Left ventricle myocardium superior (tissue), 1 donor: ENCODE measurements around the gene IFIT3. TPM values are rescaled to one million over a fixed set of nuclear protein-coding genes. Genes with fewer than 3 reads are reported as not detected.

Experiments used
- ATAC-seq: fragments of 200-7000 bp; cut with Tn5 transposase; one replicate; pipeline ENCODE4 v1.9.1; 2020; ENCODE audit warnings: mild to moderate bottlenecking, moderate library complexity
- DNase-seq: peaks from one replicate; pipeline ENCODE4 v3.0.0-alpha.2; 2020
- intact Hi-C: fragments of 100-400 bp; cut with micrococcal nuclease; formaldehyde crosslinking; loops from one replicate; pipeline ENCODE4 v1.11.0; 2022
- total RNA-seq: library from RNA; stranded (reverse); fragmentation: NEBNext Ultra II Directional; extraction: Animal tissue kit (Norgen Biotek cat#: 25700); gene quantifications from one replicate; pipeline ENCODE4 v1.2.1, GENCODE V29; 2021
- donor health status: DM: no; HTN: yes; CAD: no; lungs with severe emphysema.

The IFIT3 gene
- total RNA-seq, 1 donor from 2014 or later, result 8.8 TPM

DNA sequence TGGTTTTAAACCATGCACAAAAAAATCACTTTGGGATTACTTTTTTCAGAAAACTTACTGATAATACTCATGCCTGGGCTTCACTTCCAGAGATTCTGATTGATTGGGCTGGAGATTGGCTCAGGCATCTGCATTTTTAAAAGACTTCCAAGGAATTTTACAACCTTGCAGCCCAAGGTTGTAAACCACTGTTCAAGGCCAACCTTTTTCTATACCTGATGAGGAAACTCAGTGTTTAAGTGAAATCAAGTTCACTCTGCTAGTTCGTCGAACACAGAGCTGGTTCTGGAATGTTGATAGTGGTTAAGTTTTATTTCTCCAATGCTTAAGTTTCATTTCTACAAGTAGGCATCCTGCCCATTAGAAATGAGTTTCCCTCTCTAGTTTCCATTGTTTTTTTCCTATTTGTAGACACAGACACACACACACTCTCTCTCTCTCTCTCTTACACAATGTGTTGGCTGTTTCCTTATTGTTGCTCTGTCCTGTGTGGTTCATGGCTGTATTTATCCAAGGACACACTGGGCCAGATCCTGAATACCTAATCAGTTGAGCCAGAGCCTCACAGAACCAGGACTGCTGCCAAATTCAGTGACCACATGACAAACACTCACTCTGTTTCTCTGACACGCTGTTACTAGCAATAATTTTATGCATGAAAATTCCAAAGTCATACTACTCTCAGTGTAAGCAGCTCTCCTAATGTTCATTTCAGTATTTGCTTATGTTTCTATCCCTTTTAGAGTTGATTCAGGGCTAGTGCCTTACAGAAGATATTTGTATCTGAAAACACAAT, 46.3 kb downstream of the IFIT3 start:
- ATAC-seq (peak; percentile 97), DNase-seq (peak; percentile 70)
- intact Hi-C loops, result no loop called here

DNA sequence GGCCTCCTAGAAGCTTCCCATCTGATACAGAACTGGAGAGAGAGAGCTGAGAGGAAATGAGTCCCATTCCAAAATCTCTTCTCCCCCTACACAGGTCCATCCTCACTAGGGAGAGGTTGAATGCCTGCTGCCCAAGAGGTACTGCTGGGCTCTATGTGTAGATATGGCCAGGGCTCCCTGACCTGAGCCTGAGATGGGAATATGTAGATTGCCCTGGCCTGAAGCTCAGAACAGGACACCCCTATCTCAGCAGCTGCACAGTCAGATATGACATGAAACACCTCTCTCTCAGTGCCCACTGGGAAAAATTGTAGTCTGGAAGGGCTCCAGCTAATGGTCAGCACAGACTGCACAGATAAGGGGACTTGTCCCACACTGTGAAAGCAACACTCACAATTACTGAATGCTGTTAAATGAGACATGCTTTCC, 46.9 kb downstream of the IFIT3 start:
- intact Hi-C loops, result no loop called here

DNA sequence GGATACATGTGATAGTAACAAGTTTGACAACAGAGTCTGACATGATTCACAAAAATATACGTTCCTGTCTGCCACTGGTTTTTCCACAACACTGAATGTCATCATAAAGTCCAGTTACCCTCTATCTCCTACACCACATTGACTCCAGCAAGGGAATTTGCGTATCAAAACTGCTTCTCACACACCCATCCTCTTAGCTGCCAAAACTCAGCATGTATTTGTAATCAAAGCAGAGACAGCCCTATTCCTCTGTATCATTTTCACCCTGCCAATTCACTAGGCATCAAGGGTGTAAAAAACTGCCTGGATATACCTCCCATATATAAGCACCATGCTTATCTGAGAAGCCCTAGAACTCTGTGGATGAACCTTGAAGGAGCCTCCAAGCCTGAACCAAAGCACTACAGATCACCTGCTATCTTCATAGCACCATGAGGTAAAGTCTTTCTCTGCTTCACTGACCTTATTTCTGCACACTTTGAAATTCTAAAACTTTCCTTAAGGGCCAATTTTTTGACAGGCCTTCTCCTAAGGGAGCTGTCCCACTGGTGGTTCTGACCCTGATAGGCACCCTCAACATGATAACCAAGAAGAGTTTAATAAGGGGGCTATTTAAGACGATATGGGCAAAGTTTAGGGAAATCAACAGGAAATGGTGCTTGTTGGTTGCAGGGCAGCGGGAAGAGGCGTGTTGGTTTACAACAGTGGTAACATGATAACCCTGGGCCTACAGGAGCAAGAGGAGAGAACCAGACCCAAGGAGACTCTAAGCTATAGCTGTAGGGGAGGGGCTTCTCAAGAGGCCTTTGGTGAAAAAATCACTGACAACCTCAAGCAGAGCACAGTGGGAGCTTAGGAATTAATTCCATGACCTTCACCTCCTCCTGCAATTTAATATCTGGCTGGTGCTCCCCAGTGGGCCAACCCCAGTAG, 50.2 kb downstream of the IFIT3 start, which contains the start of gene IFIT1B:
TSS of gene IFIT1B (plus strand) at position 352 of the 933 bp plus-strand sequence. CDS start at position 432, 80 bp downstream.
- ATAC-seq (no peak), DNase-seq (no peak)
- intact Hi-C loops, result no loop called here

More for the DNA sequence above, 46.9 kb downstream of the IFIT3 start:
- DNase-seq (no peak), ATAC-seq (peak; percentile 62)

DNA sequence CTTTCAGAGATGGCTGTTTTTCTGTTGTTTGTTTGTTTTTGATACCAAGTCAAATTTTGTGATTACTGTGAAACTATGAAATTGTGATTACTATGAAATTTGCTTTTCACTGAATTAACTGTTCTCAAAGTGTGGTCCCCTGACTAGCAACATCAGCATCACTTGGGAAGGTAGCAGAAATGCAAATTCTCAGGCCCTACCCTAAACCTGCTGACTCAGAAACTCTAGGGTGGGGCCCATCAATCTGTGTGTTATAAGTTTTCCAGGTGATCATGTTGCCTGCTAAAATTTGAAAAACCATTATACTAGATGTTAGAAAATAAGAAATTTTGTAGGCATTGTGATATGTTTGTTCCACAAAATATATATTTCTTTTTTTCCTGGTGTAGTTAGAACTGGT, 51.3 kb downstream of the IFIT3 start:
- intact Hi-C loops, result no loop called here
- no peak for ATAC-seq
- no peak for DNase-seq

DNA sequence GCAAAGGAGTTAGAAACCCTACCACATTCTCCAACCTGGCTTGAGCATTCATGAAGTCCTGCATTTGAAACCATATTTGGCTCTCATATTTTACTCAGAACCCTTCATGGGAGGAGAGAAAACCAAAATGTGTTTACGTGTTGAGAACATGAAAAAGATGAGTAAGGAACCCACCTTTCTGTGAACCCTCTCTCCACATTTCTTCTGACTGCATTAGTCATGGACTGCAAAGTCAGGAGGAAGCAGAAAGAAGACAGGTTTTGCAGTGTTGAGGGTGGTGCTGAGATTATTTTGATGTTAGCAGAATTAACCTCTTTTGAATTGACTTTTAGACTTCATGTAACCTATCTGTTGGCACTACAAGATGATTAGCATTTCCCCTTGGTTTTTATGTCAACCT, 55.0 kb downstream of the IFIT3 start:
- intact Hi-C loops, result no loop called here
- ATAC-seq (no peak), DNase-seq (no peak)

DNA sequence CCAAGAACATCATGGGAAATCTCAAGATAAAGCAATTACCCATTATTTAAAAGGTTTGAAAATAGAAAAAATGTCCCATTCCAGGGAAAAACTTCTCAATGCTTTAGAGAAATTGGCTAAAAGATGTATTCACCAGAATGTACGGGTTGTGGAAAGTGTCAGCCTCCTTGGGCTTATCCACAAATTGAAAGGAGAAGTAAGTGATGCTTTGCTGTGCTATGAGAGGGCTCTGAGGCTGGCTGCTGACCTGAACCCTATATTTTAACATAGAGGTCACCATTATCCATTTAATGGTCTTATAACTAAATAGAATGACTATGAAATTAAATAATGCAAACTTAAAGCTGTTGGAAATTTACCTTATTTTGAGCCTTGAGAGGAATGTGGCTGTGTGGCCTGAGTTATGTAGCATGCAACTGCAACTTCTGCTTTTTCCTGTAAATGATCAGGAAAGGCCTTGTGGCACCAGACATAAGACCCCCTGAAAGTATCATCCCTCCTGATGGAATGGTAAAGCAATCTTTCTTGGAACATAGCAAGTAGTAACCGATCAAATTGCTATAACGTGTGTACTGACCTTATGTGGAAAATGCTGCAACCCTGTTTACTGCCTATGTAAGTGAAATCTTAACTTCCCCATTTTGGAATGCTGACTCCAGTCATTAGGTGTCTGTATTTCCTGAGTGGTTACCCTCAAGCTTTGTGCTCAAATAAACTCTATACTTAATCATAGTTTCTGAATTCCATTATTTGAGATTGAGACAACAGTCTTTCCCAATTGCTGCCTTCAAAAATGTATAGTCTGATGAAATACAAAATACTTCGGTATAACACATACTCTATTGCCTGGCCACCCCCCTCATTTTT, 56.9 kb downstream of the IFIT3 start:
- intact Hi-C loops, result no loop called here
- ATAC-seq, result peak; percentile 62

DNA sequence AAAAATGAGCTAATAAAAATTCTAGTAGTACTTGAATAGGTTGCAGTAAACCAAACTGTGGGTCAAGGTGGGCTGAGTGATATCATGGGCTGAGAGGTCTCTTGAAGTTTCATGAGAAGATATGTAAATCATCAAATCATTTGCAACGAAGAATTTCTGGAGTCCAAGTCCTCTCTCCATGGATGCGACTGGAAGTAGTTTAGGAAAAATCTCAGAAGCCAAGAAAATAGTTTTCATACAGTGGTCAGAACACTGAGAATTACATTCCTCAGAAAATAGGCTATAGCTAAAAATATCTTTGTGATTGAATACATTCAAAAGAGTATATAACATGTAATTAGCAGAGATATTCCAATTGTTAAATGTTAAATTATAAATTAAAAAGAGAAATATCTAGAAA, 61.0 kb downstream of the IFIT3 start:
- no peak for DNase-seq
- intact Hi-C loops, result no loop called here
- ATAC-seq, result no peak

More for the DNA sequence above, 56.9 kb downstream of the IFIT3 start:
- DNase-seq, result no peak

DNA sequence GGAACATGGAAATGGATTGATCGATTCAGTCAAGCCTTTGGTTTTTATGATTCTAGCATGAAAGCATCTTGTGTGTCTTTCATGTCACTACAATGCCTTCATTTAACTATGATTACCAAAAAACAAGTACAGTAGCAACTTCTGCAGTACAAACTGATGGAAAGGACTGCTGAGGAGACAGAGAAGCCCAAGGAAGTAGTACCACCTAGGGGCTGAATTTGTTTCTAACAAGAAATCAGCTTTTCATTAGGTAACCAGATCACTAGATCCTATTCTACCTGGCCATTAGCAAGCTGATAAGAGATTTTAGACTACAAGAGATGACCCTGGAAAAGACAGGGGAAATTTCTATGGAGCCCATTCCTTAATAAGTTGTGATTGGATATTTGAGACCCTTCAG, 61.5 kb downstream of the IFIT3 start:
- ATAC-seq, result no peak
- intact Hi-C loops, result no loop called here
- DNase-seq, result no peak

Other genes with a start within 250 kb of the IFIT3 start
- 0.25 TPM for gene CH25H, start 120.7 kb upstream of the IFIT3 start, total RNA-seq
- 16.5 TPM for gene LIPA, start 76.2 kb upstream of the IFIT3 start, total RNA-seq
- gene IFIT2, start 26.0 kb upstream of the IFIT3 start, total RNA-seq, result 7.0 TPM
- gene IFIT1B, start 50.1 kb downstream of the IFIT3 start, total RNA-seq, result not detected
- gene IFIT1, start 64.6 kb downstream of the IFIT3 start, total RNA-seq, result 48.0 TPM
- 8.1 TPM for gene IFIT5, start 86.6 kb downstream of the IFIT3 start, total RNA-seq
- 1.1 TPM for gene SLC16A12, start 207.6 kb downstream of the IFIT3 start, total RNA-seq